Fibroblast of lung (primary cell): ENCODE results near the gene WDR86.

Source experiments
- CTCF ChIP-seq, 2 donors: IDR thresholded peaks in 1 of 2; conservative IDR thresholded peaks in 1 of 2; 1 replicate in 1 of 2; 2 replicates in 1 of 2; pipeline ENCODE4 v1.5.1; 2011 to 2012; ENCODE audit warnings: low read length in 2 of 2, control low read depth in 1 of 2, inconsistent platforms in 1 of 2, low read depth in 1 of 2, mild to moderate bottlenecking in 1 of 2
- EZH2 ChIP-seq: IDR thresholded peaks from 2 replicates; pipeline ENCODE4 v1.5.1; 2012; ENCODE audit warnings: low read length, control low read depth, mild to moderate bottlenecking; ENCODE audit errors: missing control alignments

- no peak for TF ChIP-seq CTCF (conservative IDR thresholded peaks at IDR 0.05 in 1 of 2, IDR thresholded peaks at IDR 0.05 in 1 of 2; ENCODE audit: low read depth in 1 of 2, low read length in 2 of 2)
- no peak for TF ChIP-seq EZH2
Measured at GRCh38 chr7:151399906-151400305, 9.9 kb downstream of the WDR86 start.
